Neural cell (in vitro differentiated cells): ENCODE results near the gene PTPRK.

Source experiments
- EP300 ChIP-seq: fragments of 450-650 bp; conservative IDR thresholded peaks from 2 replicates; pipeline ENCODE4 v1.6.1; 2014; ENCODE audit warnings: antibody characterized with exemption, mild to moderate bottlenecking, moderate library complexity; ENCODE audit not compliant: poor library complexity, severe bottlenecking
- EZH2 ChIP-seq: fragments of 200-600, 300-800 bp; shearing (Covaris generic), sonication (generic); IDR thresholded peaks from 2 replicates; pipeline ENCODE4 v1.6.1; 2014; ENCODE audit warnings: antibody characterized with exemption, low read length, borderline replicate concordance, mild to moderate bottlenecking; ENCODE audit not compliant: insufficient read depth, poor library complexity, severe bottlenecking
- POLR2AphosphoS5 ChIP-seq: IDR thresholded peaks from 2 replicates; pipeline ENCODE4 v1.6.1; 2012
- RAD21 ChIP-seq: fragments of 450-650 bp; conservative IDR thresholded peaks from 2 replicates; pipeline ENCODE4 v1.6.1; 2014; ENCODE audit warnings: antibody characterized with exemption, mild to moderate bottlenecking, moderate library complexity
- TF ChIP-seq, protein P1 (sequence below): fragments of 450-650 bp; IDR thresholded peaks from 2 replicates; pipeline ENCODE4 v1.5.1; 2014; ENCODE audit warnings: antibody characterized with exemption, mild to moderate bottlenecking, moderate library complexity; ENCODE audit not compliant: poor library complexity, severe bottlenecking
- TF ChIP-seq, protein P2 (sequence below): IDR thresholded peaks from 2 replicates; pipeline ENCODE4 v1.6.1; 2012; ENCODE audit warnings: borderline replicate concordance

DNA sequence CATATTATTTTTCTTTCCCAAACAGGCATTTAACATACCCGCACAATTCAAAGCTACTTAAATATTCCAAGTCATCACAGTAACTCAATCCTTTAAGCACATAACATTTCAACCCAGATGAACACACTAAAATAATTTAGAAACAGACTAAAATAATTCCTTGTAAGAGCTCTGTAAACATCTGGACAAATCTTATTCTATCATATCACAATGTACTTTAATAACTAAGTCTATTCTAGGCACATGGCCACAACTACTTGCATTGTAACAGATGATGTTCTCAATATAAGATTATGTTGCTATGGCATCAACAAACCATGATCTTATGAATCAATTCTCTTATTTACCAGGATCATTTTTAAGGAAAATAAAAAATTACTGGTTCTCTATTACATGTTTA is 496.4 kb downstream of the PTPRK start:
- TF ChIP-seq POLR2AphosphoS5 (no peak), RAD21 (no peak), EZH2 (no peak), EP300 (no peak)
- TF ChIP-seq, protein P1, sequence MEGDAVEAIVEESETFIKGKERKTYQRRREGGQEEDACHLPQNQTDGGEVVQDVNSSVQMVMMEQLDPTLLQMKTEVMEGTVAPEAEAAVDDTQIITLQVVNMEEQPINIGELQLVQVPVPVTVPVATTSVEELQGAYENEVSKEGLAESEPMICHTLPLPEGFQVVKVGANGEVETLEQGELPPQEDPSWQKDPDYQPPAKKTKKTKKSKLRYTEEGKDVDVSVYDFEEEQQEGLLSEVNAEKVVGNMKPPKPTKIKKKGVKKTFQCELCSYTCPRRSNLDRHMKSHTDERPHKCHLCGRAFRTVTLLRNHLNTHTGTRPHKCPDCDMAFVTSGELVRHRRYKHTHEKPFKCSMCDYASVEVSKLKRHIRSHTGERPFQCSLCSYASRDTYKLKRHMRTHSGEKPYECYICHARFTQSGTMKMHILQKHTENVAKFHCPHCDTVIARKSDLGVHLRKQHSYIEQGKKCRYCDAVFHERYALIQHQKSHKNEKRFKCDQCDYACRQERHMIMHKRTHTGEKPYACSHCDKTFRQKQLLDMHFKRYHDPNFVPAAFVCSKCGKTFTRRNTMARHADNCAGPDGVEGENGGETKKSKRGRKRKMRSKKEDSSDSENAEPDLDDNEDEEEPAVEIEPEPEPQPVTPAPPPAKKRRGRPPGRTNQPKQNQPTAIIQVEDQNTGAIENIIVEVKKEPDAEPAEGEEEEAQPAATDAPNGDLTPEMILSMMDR = no peak
- TF ChIP-seq, protein P2, sequence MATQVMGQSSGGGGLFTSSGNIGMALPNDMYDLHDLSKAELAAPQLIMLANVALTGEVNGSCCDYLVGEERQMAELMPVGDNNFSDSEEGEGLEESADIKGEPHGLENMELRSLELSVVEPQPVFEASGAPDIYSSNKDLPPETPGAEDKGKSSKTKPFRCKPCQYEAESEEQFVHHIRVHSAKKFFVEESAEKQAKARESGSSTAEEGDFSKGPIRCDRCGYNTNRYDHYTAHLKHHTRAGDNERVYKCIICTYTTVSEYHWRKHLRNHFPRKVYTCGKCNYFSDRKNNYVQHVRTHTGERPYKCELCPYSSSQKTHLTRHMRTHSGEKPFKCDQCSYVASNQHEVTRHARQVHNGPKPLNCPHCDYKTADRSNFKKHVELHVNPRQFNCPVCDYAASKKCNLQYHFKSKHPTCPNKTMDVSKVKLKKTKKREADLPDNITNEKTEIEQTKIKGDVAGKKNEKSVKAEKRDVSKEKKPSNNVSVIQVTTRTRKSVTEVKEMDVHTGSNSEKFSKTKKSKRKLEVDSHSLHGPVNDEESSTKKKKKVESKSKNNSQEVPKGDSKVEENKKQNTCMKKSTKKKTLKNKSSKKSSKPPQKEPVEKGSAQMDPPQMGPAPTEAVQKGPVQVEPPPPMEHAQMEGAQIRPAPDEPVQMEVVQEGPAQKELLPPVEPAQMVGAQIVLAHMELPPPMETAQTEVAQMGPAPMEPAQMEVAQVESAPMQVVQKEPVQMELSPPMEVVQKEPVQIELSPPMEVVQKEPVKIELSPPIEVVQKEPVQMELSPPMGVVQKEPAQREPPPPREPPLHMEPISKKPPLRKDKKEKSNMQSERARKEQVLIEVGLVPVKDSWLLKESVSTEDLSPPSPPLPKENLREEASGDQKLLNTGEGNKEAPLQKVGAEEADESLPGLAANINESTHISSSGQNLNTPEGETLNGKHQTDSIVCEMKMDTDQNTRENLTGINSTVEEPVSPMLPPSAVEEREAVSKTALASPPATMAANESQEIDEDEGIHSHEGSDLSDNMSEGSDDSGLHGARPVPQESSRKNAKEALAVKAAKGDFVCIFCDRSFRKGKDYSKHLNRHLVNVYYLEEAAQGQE = no peak
